Measurements from ENCODE around the gene TCP11. TPM values are rescaled to one million over a fixed set of nuclear protein-coding genes. Genes with fewer than 3 reads are reported as not detected.

TCP11 gene
- 0.06 TPM in 1 of 2 replicates, not detected in the other for total RNA-seq (2014; rRNA removed; shearing (Covaris generic))

DNA sequence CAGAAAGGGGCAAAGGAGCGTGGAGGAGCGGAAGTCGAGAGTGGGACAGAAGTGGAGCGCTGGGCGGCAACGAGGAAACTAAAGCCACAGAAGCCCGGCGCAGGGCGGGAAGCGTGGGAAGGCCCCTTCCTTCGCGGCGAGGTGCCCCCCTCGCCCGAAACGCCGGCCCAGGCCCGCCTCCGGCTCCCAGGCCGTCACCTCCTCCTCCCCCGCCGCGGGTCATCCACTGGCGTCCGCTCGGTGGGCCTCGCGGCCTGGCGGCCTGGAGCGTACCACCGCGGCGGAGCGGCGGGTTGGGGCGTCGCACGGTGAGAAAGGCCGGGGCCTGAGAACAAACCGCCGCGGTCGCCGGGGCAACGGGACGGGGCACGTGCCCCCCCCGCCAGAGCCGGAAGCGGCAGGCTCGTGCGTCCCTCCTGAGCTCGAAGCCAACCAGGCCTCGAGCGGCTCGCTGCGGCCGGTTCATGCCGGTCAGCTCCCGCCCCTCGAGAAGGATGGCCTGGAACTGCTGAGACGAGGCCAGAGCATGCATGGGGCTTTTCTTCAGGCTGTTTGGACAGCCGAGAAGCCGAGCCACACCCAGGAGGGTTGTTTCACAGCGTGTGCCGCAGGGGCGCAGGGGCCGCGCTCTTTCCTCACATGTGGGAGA is at the start of gene TCP11:
TSS of gene TCP11 (minus strand) at position 333 of the 649 bp plus-strand sequence. CDS start 469 bp downstream, outside the sequence.
- DNase-seq (ENCODE audit: low read depth) = no peak

DNA sequence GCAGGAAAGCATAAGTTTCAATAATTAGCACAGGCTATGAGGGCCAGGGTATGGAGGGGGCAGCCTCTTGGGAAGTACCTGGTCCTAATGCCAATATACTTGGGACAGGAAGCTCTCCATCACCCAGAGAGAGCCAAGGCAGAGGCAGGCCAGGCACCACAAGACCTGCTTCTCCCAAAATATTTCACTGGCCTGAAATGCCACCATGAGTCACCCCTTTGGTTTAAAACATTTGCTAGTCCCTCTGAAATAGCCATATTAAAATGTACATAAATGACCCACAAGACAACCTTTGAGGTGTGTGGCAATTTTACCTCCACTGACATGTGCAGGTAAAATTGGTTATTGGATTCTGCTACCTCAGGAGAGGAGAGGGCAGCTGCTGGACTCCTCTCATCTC is 49.2 kb upstream of the TCP11 start:
- DNase-seq (ENCODE audit: low read depth) = no peak

DNA sequence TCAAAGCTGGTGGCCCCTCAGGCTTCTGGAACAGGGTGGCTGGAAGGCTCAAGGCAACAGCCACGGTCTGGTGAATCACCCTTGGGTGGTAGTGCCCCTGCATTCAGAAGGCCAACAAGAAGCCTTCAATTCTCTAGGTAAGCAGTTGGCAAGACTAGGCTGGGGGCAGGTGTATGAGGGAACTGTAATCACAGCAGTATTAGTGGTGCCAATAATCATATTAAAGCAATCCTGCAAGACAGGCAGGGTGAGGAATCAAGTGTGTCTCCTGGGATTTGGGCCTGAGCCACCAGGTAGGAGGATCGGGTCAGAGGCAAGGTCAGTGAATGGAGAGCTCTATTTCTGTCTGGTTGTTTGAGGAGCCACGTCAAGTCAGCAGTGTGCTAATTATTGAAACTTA is 47.7 kb upstream of the TCP11 start:
- DNase-seq (ENCODE audit: low read depth) = no peak

DNA sequence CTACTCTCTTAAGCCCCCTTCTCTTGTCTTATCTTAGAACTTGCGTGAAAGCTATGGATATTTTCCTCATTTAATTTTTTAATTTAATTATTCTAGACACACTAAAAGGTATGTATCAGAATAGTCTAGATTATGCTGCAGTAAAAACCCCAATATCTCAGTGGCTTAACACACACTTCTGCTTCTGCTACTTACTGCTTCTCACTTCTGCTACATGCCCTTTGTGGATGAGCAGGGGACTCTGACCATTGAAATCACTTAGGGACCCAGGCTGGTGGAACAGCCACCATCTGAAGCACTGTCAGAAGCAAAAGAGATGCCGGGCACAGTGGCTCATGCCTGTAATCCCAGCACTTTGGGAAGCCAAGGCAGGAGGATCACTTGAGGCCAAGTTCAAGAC is 45.4 kb upstream of the TCP11 start:
- DNase-seq (ENCODE audit: low read depth) = no peak

DNA sequence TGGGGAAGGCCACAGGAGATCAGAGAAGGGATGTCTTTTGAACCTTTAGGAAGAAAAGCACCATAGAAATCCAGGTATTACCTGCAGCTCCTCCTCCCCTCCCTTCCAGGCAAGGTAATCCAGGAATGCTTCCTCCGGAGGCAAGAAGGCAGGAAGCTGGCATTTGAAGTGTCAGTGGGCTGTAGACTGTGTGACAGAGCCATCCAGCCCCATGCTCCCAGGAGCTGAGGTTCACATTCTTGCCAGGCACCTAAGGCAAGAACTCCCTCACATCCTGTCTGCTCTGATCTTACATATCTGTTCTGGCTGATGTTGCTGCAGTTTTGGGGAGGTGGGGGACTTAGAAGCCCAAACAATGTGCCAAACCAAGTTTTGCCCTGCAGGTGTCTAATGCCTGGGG is 44.8 kb upstream of the TCP11 start:
- DNase-seq (ENCODE audit: low read depth) = no peak

DNA sequence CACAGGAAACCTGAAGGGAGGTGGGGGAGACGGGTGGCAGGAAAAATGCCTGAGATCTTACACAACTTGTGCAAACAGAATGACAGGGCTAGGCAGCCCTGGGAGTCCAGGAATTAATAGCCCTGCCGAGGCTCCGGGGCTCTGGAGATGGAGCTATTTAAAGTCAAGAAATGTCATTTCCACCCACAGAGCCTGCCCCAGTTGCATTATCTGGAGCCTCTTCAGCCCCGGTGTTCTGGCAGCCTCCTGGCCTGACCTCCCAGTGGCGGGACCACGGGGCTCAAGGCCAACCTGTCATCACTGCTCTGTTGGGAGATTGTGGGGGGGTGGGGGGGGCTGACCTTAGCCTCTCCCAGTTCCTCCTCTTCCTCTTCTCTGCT is 44.2 kb upstream of the TCP11 start:
- DNase-seq (ENCODE audit: low read depth) = peak; percentile 84

DNA sequence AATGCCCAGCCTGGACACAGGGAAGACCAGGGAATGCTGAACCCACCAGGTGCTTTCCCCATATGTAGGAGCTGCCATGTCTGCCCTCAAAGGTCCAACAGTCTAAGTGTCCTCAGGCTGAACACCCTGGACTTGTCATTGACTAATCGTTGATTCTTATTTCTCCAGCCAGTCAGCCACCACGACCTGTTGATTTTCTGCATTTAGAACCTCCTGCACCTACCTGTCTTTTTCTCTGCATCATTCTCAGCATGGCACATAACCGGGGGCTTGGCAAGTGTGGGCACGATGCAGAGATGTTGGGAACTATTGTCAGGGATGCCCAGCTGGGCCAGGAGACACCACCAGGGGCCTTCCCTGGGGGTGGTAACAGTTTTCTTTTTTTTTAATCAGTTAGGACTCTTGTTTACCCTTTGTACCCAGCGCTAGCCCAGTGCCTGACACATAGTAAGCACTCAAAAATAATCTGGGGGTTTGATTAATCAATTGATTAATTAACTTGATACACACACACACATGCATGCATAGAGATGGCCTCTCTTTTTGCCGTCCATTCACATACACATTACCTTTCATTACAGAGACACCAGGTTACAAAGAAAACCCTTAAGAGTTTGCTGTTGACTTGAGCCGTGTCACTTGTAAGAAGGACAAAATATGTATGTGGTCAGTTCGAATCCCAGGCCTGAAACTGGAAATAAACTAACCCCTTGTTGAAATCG is 43.6 kb upstream of the TCP11 start:
- DNase-seq (ENCODE audit: low read depth) = no peak

DNA sequence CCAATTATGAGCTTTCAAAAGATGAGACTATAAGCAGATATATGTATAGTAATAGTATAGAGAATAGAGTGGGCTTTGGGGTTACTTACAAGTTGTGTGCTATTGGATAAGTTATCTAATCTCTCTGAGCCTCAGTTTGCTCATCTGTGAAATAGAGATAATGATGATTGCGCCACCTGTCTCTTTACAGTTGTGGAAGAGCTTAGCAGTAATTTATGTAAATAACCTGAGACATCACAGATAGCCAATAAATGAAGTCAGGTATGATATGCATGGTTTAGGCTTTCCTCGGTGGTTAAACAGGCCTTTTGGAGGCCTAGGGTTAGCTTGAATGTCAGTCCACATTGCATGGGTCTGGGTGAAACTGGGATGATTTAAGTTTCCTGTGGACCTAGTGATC is 42.8 kb upstream of the TCP11 start:
- no peak for DNase-seq (ENCODE audit: low read depth)

DNA sequence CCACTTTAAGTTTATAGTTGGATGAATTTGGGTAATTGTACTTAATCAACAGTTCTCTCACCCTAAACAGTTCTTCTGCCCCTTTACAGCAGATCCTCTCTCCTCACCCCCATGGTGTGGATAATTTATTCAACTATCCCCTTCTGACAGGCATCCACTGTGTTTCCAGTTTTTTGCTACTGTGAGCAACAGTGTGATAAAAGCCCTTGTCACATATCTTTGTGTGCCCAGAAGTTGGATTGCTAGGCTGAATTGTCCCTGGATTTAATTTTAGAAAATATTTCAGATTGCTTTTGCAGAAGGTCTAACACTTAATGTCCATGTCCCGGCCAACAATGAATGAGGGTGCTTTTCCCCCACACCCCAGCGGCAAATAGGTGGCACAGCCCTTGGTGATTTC is 42.1 kb upstream of the TCP11 start:
- no peak for DNase-seq (ENCODE audit: low read depth)

DNA sequence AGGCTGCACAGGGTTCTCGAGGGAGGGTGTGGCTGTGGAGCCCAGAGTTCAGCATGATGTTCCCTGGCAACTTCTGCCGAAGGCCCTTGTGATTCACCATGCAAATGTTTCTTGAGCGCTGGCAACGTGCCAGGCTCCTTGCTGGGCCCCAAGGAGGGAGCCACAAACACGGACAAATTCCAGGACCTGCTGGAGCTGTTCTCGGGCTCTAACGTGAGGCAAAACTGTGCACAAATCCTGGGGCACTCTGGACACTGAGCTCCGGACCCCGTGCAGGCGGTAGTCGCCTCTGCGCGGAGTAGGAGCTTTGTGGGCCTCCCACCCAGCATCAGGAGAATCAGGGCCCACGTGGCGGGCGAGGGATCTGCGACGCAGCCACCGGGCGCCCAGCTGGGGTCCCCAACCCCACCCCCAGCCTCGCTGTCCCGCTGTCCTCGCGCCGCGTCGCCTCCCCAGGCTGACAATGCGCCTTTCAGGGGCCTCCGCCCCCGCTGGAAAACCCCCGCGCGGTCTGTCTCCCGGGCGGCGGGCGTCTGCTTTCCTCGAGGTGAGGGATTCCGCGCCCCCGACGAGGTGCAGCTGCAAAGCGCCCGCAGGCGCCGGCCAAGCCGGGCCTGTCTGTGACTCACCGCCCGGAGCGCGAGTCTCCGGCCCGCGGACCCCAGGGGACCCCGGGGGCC is 40.9 kb upstream of the TCP11 start:
- peak; percentile 94 for DNase-seq (ENCODE audit: low read depth)

DNA sequence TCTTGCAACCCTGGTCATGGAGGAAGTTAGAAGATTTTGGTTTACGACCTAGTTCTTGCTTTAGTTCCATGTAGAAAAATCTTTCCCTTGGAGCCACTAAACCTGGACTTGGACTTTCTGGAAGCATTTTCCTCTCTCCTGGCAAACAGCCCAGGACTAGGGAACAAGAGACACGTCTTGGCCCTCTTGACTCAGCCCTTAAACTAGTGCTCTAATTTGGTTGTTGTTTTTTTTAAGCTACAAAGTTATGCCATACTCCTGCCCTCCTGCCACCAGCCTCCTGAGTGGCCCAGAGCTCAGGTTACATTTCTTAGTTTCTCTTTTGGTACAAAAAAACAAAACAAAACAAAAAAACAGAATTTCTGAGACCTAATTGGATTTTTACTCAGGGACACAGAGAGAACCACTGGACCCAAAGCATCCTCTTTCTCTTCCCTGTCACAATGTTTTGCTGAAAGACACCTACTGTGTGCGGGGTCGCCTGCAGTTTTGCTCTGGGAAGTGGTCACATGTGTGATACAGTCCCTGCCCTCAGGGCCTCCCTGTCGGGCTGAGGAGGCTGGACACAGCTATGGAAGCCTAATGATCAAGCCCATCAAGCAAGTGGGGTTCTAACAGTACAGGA is 40.3 kb upstream of the TCP11 start:
- peak; percentile 79 for DNase-seq (ENCODE audit: low read depth)

DNA sequence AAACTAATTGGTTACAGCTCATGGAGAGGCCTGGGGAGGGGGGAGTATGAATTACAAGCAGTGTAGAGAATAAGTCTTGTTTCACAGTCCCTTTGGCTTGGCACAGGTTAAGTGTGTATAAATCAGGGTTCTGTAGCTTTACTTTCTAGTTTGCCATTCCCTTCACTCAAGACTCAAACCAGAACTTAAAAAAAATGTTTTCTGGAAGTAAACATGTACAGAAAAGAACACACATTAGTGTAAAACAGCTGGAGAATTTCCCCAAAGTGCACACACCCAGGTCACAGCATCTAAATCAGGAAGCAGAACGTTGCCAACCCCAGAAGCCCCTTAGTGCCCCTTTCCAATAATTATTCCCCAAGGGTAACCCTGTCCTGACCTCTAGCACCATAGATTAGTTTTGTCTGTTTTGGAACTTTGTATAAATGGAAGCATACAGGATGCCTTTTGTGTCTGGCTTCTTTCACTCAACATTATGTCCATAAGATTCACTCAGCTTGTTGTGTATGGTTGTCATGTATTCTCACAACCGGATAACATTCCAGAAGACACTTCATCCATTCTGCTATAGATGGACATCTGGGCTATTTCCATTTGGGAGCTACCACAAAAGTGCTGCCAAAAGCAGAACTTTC is 38.9 kb upstream of the TCP11 start:
- DNase-seq (ENCODE audit: low read depth) = no peak

DNA sequence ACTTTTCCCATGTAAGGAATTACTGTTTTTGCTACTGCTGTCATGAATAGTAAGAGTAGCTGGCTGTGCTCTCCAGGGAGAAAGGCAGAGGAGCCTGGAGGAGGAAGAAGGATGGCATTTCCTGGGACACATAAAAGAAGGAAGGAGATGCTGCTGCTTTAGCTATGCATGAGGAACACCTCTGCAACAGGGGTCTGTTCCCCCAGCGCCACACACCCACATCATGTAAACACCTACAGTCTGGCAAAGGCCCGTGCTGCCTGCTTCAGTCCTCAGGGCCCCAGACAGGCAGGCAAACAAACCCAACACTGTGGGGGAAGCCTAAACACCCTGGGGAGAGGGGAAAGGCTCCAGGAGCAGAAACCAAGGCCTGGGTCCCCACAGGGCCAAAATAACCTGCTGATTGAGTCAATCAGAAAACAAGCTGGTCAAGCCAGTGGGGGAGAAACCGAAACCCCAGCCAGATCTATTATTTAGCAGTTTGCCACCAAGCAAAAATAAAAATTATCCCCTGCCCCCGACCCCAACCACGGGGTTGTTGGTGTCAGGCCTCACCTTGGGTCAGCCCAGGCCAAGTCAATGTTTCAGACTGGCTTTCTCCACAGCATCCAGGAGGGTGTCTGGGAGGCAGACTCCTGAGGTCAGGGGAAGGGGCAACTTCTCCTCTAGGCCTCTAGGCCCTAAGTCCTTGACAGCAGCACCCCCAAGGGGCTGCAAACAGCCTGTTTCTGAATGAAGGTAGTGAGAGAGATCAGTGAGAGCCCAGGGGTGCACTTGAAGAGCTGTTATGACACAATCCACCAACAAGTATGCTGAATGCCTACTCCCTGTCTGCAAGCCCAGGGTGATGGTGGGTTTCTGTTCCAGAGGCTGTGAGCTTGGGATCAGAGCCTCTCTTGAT is 38.0 kb upstream of the TCP11 start:
- no peak for DNase-seq (ENCODE audit: low read depth)

DNA sequence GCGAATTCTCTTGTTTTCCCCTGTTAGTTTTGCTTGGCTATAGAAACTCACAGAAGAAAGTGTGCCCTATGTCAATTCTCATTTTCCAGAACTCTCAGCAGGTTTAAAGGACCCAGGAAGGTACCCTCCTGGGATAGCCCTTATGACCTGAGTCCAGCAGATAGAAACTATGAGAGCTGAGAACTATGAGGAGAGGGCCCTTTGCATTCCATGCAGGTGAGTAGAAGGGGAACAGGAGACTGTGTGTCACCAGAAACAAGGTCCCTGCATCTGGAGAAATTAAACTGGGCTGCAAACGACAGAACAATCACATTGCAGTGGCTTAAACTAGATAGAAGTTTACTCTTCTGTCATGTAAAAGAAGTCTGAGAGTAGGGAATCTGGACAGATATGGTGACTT is 36.9 kb upstream of the TCP11 start:
- DNase-seq (ENCODE audit: low read depth) = no peak

DNA sequence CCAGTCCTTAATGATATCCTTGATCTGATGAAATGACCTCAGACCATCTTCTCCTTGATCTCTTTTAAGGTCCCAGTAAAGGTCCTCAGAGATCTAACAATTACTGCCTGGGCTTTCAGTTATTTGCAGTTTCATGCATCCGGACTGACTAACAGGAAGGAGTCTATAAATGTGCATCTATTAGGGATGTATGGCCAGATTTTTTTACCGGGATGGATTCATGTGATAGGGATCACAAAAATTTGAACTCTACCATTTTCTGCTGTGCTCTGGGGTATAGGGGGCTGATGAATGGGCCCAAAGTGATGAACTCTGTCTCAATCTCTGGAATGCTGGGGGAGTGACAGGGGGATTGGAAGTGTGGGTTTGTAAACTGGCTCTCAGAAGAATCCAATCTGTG is 36.5 kb upstream of the TCP11 start:
- no peak for DNase-seq (ENCODE audit: low read depth)

DNA sequence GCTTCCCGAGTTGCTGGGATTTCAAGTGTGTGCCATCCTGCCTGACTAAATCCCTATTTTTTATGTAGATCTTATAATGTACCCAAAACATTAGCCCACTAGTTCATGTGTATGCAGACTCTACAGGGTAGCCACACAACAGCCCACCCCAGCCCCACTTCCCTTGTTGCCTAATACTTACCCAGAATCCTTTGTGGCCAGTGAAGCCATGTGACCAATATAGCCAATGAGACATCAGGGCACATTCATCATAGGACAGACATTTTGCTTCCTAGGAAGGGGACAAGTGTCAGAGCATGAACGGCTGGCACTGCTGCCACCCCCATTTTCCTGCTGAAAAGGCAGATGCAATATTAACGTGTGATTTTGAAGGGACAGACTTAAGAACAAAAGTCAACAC is 36.0 kb upstream of the TCP11 start:
- no peak for DNase-seq (ENCODE audit: low read depth)

DNA sequence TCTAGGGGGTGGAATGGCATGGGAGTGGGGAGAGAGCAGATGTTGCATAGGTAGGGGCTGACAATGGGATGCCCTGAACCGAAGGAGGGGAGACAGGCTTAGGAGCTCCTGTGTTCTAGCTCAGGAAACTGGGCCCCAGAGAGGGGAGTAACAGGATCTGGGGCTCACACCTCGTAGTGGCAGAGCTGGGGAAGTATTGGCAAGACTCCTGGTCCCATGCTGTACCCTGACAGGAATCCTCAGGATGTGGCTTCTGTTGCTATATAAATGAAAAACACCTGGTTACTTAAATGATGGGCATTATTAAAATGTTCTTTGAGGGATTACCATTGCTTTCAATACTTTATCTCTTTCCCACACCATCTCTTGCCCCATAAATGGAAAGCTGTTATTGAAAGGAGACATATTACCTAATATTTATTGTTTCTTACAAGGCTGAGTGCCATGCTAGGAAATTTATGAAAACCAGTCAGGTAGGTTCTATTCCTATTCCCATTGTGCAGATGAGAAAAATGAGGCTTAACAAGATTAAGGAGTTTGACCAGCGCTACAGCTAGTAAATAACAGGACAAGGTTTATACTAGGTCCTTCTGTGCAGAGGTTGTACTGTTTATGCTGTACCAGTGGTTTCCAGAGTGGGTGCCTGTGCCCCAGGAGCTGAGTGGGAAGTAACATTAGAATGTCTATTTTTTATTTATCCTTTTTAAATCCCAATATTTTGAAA is 35.3 kb upstream of the TCP11 start:
- DNase-seq (ENCODE audit: low read depth) = no peak

DNA sequence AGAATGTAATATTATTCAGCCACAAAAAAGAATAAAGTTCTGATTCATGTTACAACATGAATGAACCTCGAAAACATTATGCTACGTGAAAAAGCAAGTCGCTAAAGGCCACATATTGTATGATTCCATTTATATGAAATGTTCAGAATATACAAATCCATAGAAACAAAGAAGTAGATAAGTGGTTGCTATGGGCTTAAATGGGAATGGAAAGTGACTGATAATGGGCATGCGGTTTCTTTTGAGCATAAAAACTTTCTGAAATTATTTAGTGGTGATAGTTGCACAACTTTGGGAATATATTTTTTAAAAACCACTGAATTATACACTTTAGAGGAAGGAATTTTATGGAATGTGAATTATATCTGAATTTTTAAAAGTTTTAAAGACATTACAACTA is 33.4 kb upstream of the TCP11 start:
- no peak for DNase-seq (ENCODE audit: low read depth)

DNA sequence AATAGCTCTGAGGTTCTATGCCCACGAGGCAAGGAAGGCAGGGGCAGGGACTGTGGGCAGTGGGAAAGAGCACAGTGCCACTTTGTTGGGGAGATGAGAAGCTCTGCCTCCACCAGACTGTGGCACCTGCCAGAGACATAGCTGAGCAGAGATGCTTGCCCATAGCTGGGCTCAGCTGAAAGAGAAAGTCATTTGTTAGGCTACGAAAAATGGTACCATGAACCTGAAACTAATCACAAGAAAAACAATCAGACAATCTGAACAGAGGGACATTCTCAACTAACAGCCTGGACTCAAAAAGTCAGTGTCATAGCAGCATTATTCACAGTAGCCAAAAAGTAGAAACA is 32.9 kb upstream of the TCP11 start:
- DNase-seq (ENCODE audit: low read depth) = no peak

DNA sequence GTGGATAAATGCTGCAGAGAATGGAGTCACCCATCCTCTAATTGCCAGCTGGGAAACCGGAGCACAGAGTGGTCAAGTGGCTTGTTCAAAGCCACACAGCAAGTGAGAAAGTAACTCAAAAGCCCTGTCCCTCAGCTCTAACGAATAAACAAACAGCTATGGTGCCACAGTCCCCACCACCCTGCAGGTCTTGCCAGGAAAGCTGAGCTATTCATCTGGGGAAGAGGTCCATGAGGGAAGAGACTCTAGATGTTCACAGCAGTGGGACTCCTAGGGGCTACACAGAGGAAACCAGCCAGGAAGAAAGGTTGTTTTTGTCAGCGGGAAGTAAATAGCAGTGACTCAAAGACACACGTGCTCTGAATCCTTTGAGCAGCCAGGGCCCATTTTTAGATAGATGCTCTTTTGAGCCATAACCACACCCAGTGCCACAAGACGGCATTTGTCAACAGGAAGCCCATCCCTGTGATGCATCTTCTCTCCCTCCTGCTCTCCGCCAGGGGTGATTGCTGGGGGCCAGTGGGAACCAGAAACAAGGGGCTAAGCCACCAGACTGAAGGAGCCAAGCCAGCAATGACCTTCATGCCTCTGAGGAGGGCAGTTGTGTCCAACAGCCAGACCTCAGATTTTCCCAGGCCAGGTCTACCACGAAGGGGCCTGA is 32.4 kb upstream of the TCP11 start:
- peak; percentile 56 for DNase-seq (ENCODE audit: low read depth)
